Heart left ventricle (tissue), 13 donors: ENCODE measurements around the gene GPRC5D.

Experiments
- CTCF ChIP-seq, 12 donors: fragments of 200-600 bp; sonication (generic) in 4 of 12; IDR thresholded peaks; one replicate each; pipeline versions ENCODE4 v1.5.0 to v1.8.0; 2018 to 2022; ENCODE audit warnings: antibody characterized with exemption in 12 of 12, mild to moderate bottlenecking in 5 of 12
- POLR2A ChIP-seq, 2 donors: fragments of 450-650 bp; IDR thresholded peaks; one replicate each; pipeline ENCODE4 v1.6.1; 2017; ENCODE audit warnings: antibody characterized with exemption in 2 of 2, mild to moderate bottlenecking in 2 of 2, moderate library complexity in 2 of 2
- donor health status: ischemic (EF 13 %, LVEDD 7.1; RV severe dilation, severe dysfunction).
- donor health status: DM: no; HTN: yes; CAD: no.
- donor health status: DM: no; HTN: no; CAD: no.
- donor health status: ischemic (EF 25% LVEDD 6.9; RV normal size, moderate dysfunction).
- donor health status: ischemic (EF 25% LVEDD 5.7; RV mildly dilated, moderate dysfunction).
- donor health status: ischemic (EF 35%, LVEDD 5.7; RV mildly dilated, moderate dysfunction).
- donor health status: nonischemic (EF 11% LVEDD 7.7; RV severe dilation, severe dysfunction).
- donor health status: DM: yes; HTN: yes; CAD: no.
- donor health status: PGD.
- donor health status: ischemic (EF 29% LVEDD 5.4; RV normal size, mild dysfunction).
- donor health status: nonischemic (EF 23%, LVEDD 6.1; RV moderate dilation, normal function).

GRCh38 chr12:12976366-12976765, 24.4 kb upstream of the GPRC5D start:
- no peak for TF ChIP-seq CTCF (IDR thresholded peaks at IDR 0.05)
- TF ChIP-seq POLR2A (IDR thresholded peaks at IDR 0.05): no peak
